BJ (cell line): ENCODE measurements around the gene KRT31. TPM values are rescaled to one million over a fixed set of nuclear protein-coding genes. Genes with fewer than 3 reads are reported as not detected.

ENCODE experiments used
- CTCF ChIA-PET: fragments of 350-600 bp; formaldehyde crosslinking; extraction: SDS; loops from one replicate; lab custom pipeline; 2021; ENCODE audit warnings: antibody characterized with exemption, inconsistent platforms; lab: Yijun Ruan, JAX
- POLR2A ChIA-PET: fragments of 300-600 bp; sonication (Branson Sonifier 250); formaldehyde crosslinking; extraction: SDS; loops from one replicate; lab custom pipeline; 2021; ENCODE audit warnings: antibody characterized with exemption; lab: Charles Lee
- DNase-seq: peaks from one replicate; pipeline ENCODE4 v3.0.0-alpha.2; 2011; ENCODE audit warnings: low read depth
- H3K27me3 ChIP-seq: 2 replicates; pipeline ENCODE4 v1.6.0; 2011; ENCODE audit warnings: low read length; ENCODE audit not compliant: control insufficient read depth, insufficient read depth
- H3K36me3 ChIP-seq: 2 replicates; pipeline ENCODE4 v1.5.1; 2011; ENCODE audit warnings: low read length; ENCODE audit not compliant: control insufficient read depth, insufficient read depth
- H3K4me3 ChIP-seq: 2 replicates; pipeline ENCODE4 v1.5.1; 2011; ENCODE audit warnings: low read depth, mild to moderate bottlenecking, control low read depth, low read length
- CTCF ChIP-seq: IDR thresholded peaks from 2 replicates; pipeline ENCODE4 v1.5.1; 2011; ENCODE audit warnings: low read depth, mild to moderate bottlenecking, control low read depth, inconsistent platforms, low read length, moderate library complexity; ENCODE audit not compliant: insufficient read depth
- polyA minus RNA-seq: library from RNA; depleted of rRNA, polyadenylated mRNA; stranded (reverse); fragments of >200 nt; gene quantifications from 2 replicates; pipeline ENCODE4 v1.2.3, GENCODE V29; 2011; rRNA and poly(A)+ RNA removed
- polyA plus RNA-seq: library from polyadenylated mRNA; depleted of rRNA; stranded (reverse); fragments of >200 nt; gene quantifications from 2 replicates; pipeline ENCODE4 v1.2.3, GENCODE V29; 2011; rRNA removed

KRT31 gene
- 0.11 TPM in 1 of 2 replicates, not detected in the other for polyA plus RNA-seq
- not detected in 2 replicates for polyA minus RNA-seq

GRCh38 chr17:41396996-41397660 is at the start of gene KRT31:
KRT31 (minus strand) TSS chr17:41397608; CDS start chr17:41397539, 69 bp downstream.
- no peak for TF ChIP-seq CTCF
- POLR2A ChIA-PET = no interaction called here
- CTCF ChIA-PET = no interaction called here
- Histone ChIP-seq H3K36me3 (no peaks in the 10 kb centered on the region), H3K4me3 (no peak within 1 kb of the TSS), H3K27me3 (no peaks in the 10 kb centered on the region)
- DNase-seq = no peak

- peak; percentile 77 for DNase-seq
- H3K36me3 ChIP-seq = no peaks in the 10 kb centered on the region
- TF ChIP-seq CTCF = no peak
- POLR2A ChIA-PET = interaction anchor here (0.6 kb wide), 4 partner anchors 18 to 241 kb away, joined by 3 to 14 read pairs (median 5); no protein-coding TSS in a partner anchor
- H3K4me3 ChIP-seq = no peak overlapping the region
- no peaks in the 10 kb centered on the region for H3K27me3 ChIP-seq
- CTCF ChIA-PET = interaction anchor here (0.8 kb wide), 2 partner anchors 10 to 102 kb away, joined by 3 to 4 read pairs; no protein-coding TSS in a partner anchor
These were observed 49.4 kb upstream of the KRT31 start for GRCh38 chr17:41446806-41447205.

DNA sequence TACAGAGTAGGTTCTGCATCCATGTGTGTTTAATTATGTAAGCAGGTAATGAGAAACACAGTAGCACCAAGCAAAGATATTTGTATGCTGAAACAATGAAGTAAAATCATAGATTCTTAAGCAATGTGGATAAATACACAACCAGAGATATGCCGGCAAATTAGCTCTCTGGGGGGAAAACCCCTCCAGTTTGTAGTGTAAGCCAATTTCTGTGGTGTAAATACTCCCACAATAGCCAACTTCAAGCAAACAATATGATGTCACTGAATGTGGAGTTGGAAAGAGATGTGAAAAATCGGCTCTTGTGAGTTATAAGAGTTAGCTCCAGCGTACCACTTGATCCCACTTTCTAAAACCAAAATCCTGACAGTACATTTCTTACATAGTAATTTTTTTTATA is 47.2 kb upstream of the KRT31 start:
- ChIA-PET POLR2A (no interaction called here), CTCF (interaction anchor here (1.2 to 1.3 kb wide), 2 partner anchors 14 to 51 kb away, joined by 3 to 4 read pairs; no protein-coding TSS in a partner anchor)
- Histone ChIP-seq H3K4me3 (no peak overlapping the region), H3K27me3 (no peaks in the 10 kb centered on the region), H3K36me3 (no peaks in the 10 kb centered on the region)
- DNase-seq = no peak
- no peak for TF ChIP-seq CTCF

- ChIA-PET POLR2A (no interaction called here), CTCF (interaction anchor here (1.2 kb wide), 1 partner anchor 14 kb away, joined by 4 read pairs; no protein-coding TSS in a partner anchor)
- Histone ChIP-seq H3K36me3 (no peaks in the 10 kb centered on the region), H3K27me3 (no peaks in the 10 kb centered on the region), H3K4me3 (no peak overlapping the region)
- no peak for DNase-seq
- TF ChIP-seq CTCF = no peak
These were observed 46.8 kb upstream of the KRT31 start for GRCh38 chr17:41444186-41444585.

DNA sequence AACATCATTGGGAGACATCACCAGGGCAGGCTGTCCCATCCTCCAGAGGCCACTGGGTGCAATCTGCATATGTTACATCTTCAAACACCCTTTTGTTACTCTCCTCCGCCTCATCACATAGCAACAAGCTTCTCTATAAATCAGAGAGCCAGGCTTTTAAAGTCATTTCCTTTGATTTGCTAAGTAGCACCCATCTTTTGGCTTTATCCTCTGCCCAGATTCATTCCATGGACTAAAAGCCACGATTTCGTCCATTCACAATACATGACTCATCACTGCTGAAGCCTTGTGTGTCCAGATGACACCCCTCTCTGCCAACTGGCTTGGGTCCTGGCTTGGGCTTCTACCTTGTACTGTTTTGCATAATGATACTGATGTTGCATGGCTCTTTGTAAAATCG is 45.3 kb upstream of the KRT31 start:
- peak; percentile 70 for DNase-seq
- H3K4me3 ChIP-seq = no peak overlapping the region
- ChIA-PET CTCF (interaction anchor here (0.7 to 1.2 kb wide), 3 partner anchors 53 to 220 kb away, joined by 3 read pairs; no protein-coding TSS in a partner anchor), POLR2A (interaction anchor here (0.6 kb wide), 1 partner anchor 18 kb away, joined by 3 read pairs; the partner anchor contains the start of gene KRT37)
- H3K36me3 ChIP-seq = no peaks in the 10 kb centered on the region
- no peaks in the 10 kb centered on the region for H3K27me3 ChIP-seq
- TF ChIP-seq CTCF = no peak
